ENCODE results near the gene RTN4.

GRCh38 chr2:55061523-55062344 lies 11.5 kb upstream of the RTN4 start:
- TF ChIP-seq POLR2AphosphoS5 (IDR thresholded peaks at IDR 0.05) (no peak), POLR2A (IDR thresholded peaks at IDR 0.05) (no peak)

All from spleen (tissue), 3 donors.